ENCODE data around the gene NISCH.
A peak's percentile ranks its signal among the peaks of the same experiment; 100 is the strongest.
"Not testable (repeated sequence)": the region's sequence is repeated elsewhere in the genome, so short reads cannot be mapped to it uniquely, and the experiment has no call there.

The NISCH gene

DNA sequence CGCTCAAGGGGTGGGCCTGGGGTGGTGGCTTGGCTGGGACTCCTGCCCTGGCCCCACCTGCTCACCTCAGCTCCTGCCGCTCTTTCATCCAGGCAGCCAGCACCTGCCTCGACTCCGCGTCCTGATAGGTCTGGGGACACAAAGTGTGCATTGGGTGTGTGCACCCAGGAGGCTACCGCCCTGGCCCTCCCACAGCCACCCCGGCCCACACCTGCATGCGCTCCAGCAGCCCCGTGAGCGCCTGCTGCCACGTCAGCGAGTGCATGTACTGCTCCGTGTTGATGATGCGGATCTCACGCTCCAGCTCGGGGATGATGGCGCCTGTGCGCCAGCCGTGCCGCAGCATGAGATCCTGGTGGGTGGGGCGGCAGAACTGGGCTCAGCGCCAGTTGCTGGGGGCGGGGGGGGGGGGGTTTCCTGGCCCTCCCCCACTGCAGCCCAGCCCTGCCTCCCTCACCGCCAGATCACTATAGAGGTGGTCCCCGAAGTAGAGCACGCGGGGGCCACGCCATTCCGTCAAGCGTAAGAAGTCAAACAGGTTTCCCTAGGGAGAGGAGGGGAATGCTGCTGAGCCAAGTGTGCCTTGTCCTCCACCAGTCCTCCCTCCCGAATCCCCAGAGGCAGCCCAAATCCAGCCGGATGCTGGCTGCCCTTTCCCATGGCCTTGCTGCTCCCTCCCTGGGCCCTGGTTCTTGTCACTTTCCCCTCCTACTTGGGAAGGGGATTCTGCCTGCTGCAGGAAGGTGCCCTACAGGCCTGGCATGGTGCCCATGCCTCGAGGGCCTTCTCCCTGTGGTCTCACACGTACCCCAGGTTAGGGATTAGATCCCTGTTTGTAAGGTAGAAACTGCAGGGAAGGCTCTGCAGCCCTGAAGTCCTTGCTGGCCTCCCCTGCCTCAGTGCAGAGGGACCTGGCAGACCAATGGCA, 69.6 kb downstream of the NISCH start:
- no peak overlapping the region for H3K4me3 Mint-ChIP-seq
- H3K36me3 Mint-ChIP-seq (ENCODE audit: low read depth): peaks cover 24% of the 10 kb centered on the region
- no peak overlapping the region for H3K27ac Mint-ChIP-seq
- H3K4me1 Mint-ChIP-seq (ENCODE audit: low read depth): no peaks in the 10 kb centered on the region
- no peaks in the 10 kb centered on the region for H3K27me3 Mint-ChIP-seq
- H3K9me3 Mint-ChIP-seq: no peaks in the 10 kb centered on the region

DNA sequence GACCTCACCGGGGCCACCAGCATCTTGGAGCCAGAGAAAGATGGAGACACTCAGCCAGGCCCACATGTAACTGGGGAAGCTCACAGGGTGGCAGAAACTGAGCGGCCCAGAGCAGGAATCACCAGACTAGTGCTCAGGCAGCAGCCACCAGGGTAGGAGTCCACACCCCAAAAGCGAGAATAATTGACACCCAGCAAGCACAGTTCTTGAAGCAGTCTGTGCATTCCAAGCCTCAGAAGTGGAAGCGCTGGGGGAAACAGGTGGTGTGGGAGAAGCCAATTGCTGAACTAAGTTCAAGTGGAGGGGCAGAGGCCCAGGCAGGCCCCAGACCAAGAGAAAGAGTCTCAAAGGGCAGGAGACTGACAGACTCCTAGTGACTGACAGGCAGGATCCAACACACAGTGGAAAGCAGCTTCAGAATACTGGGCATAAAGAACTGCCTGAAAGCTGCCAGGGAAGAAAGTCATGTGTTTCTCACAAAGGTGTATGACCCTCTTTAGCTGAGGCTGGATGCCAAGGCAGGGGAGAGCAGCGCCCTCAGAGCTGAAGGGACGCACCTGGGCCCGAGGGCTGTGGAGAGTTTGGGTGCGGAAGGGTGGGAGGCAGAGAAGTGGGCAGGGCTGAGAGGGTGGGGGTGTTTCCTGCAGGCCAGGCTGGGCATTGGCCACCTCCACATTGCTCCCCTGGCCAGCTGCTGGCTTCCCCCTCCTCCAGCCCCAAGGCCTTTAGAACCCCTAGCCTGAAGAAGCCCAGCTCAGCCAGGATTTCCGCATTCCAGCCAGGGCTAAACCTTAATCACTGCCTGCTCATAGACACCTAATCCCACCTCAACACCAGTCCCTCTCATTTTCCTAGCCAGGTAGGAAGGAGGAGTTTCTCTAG, 70.5 kb downstream of the NISCH start:
- Mint-ChIP-seq H3K4me1 (ENCODE audit: low read depth) (no peaks in the 10 kb centered on the region), H3K27me3 (no peaks in the 10 kb centered on the region), H3K36me3 (ENCODE audit: low read depth) (peaks cover 24% of the 10 kb centered on the region), H3K9me3 (no peaks in the 10 kb centered on the region), H3K27ac (no peak overlapping the region), H3K4me3 (no peak overlapping the region)

GRCh38 chr3:52526671-52527038, 71.3 kb downstream of the NISCH start:
- not testable (repeated sequence) for H3K27ac Mint-ChIP-seq; H3K4me3 Mint-ChIP-seq; H3K9me3 Mint-ChIP-seq; H3K4me1 Mint-ChIP-seq (ENCODE audit: low read depth); H3K27me3 Mint-ChIP-seq
- H3K36me3 Mint-ChIP-seq (ENCODE audit: low read depth): peaks cover 24% of the 10 kb centered on the region

DNA sequence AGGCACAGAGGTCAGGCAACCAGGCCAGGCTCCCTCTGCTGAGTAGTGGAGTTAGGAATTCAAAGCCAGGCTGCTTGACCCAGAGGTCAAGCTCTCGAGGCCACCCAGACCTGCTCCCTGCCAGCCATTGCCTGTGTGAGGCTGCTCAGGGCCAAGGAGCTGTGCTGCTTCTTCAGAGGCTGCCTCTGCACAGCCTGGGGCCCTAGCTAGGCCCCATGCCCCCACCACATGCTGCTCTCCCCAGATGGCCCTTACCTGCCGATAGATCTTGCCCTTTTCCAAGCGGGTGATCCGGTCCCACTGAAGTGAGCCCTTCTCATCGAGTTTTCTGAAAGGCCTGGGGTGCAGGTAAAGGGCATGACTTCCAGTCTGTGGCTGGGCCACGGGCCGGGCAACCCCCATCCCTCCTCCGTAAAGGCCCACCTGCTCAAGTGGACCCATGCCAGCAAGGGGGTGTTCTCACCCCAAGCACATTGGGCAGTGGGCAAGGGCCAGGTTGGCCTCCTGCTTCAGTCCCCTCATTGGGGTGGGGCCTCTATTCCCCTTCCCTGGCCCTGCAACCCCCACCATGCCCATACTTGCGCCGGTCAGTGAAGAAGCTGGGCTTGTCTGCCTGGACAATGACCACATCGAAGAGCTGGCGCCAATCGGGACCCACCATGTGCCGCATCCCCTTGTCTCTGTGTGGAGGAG, 71.8 kb downstream of the NISCH start:
- Mint-ChIP-seq H3K4me3 (no peak overlapping the region), H3K4me1 (ENCODE audit: low read depth) (peaks cover 3% of the 10 kb centered on the region), H3K27me3 (no peaks in the 10 kb centered on the region), H3K27ac (no peak overlapping the region), H3K9me3 (no peaks in the 10 kb centered on the region), H3K36me3 (ENCODE audit: low read depth) (peaks cover 24% of the 10 kb centered on the region)

DNA sequence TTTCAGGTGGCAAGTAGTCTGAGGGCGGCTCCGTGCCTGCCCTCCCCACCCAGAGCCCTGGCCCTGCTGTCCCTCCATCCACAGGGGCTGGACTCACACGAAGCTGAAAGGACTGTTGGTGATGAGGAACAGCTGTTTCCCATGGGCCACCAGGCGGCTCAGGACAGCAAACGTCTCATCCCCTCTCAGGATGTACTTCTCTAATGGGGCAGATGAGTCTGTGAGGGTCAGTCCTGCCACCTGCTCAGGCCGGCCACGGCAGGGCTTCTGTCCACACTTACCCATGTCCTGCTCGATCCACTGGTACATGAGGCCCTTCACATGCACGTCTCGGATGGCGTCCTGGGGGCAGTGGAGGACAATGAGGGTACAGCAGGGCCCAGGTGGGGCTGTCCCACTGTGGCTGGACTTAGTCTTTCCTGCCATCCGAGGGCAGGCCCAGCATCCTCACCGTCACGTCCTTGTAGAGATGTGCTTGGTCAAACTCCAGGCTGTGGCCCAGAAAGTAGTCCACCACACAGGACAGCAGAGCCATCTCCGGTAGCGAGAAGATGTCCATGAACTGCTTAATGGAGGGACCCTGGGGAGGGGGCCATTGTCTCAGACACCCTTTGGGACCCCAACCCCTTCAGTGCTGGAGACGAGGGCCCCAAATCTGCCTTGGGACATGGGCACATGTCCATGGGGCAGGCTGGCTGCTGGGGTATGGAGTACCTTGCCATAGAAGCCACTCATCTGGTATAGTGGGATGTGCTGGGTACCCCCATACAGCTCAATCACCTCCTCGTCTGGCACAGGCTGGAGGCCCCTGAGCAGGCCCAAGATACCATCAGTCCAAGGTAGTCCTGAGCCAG, 72.6 kb downstream of the NISCH start:
- Mint-ChIP-seq H3K27ac (no peak overlapping the region), H3K27me3 (no peaks in the 10 kb centered on the region), H3K9me3 (no peaks in the 10 kb centered on the region), H3K4me1 (ENCODE audit: low read depth) (peaks cover 8% of the 10 kb centered on the region), H3K4me3 (no peak overlapping the region), H3K36me3 (ENCODE audit: low read depth) (peaks cover 24% of the 10 kb centered on the region)

- no peak overlapping the region for H3K4me3 Mint-ChIP-seq
- H3K27me3 Mint-ChIP-seq: no peaks in the 10 kb centered on the region
- no peak overlapping the region for H3K27ac Mint-ChIP-seq
- no peaks in the 10 kb centered on the region for H3K9me3 Mint-ChIP-seq
- peaks cover 24% of the 10 kb centered on the region for H3K36me3 Mint-ChIP-seq (ENCODE audit: low read depth)
- H3K4me1 Mint-ChIP-seq (ENCODE audit: low read depth): peaks cover 8% of the 10 kb centered on the region
Observed at GRCh38 chr3:52528586-52529375, 73.4 kb downstream of the NISCH start.

- Mint-ChIP-seq H3K27ac (no peak overlapping the region), H3K4me1 (ENCODE audit: low read depth) (peaks cover 12% of the 10 kb centered on the region), H3K4me3 (no peak overlapping the region), H3K27me3 (no peaks in the 10 kb centered on the region), H3K36me3 (ENCODE audit: low read depth) (peaks cover 17% of the 10 kb centered on the region), H3K9me3 (no peaks in the 10 kb centered on the region)
Observed at GRCh38 chr3:52529376-52530333, 74.3 kb downstream of the NISCH start.

DNA sequence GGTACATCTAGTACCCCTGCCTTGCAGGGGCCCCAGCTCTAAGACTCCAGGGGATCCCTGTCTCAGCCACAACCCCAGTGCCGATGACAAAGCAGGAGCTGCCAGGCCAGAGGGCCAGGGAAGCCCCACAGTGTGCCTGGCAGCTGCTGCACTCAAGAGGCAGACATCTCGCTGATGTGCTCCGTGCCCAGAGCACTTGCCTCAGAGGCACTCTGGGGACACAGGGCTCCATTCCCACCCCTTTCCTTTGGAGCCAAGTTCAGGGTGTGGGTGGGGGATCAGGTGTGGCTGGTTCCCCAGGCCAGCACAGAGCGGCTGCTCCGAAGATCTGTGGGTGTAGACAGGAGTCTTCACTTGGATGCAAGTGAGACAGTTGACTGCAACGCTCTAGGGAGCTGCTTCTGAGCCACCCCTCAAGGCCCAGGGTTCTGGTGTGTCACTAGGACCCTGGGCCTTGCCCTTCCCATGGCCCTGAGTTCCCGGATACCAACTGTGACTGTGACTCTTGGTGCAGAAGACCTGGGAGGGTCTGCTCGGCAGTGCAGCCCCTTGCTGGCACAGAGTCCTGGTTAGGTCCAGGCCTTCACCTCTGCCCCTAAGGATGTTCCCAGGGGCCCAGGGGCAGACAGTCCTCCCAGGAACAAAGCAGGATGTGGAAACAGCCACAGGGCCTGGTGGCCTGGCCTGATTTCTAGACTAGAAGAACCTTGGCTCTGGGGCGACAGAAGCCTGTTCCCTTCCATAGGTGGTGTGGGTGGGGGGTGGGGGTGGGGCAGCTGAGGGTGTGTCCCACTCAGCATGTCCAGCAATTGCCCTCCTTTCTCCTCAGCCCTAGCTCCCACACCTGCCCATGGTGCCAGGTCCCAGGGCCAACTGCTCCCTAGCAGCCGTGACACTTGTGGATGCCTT, 75.8 kb downstream of the NISCH start:
- H3K4me1 Mint-ChIP-seq (ENCODE audit: low read depth): peaks cover 19% of the 10 kb centered on the region
- H3K9me3 Mint-ChIP-seq: no peaks in the 10 kb centered on the region
- H3K27me3 Mint-ChIP-seq: no peaks in the 10 kb centered on the region
- no peak overlapping the region for H3K4me3 Mint-ChIP-seq
- no peak overlapping the region for H3K27ac Mint-ChIP-seq
- peaks cover 7% of the 10 kb centered on the region for H3K36me3 Mint-ChIP-seq (ENCODE audit: low read depth)

GRCh38 chr3:52531860-52532516, 76.6 kb downstream of the NISCH start:
- Mint-ChIP-seq H3K27ac (no peak overlapping the region), H3K27me3 (no peaks in the 10 kb centered on the region), H3K4me1 (ENCODE audit: low read depth) (peaks cover 21% of the 10 kb centered on the region), H3K9me3 (no peaks in the 10 kb centered on the region), H3K36me3 (ENCODE audit: low read depth) (peaks cover 11% of the 10 kb centered on the region), H3K4me3 (peak overlapping the region; percentile 87)

- H3K27ac Mint-ChIP-seq: peak overlapping the region; percentile 45
- H3K9me3 Mint-ChIP-seq: no peaks in the 10 kb centered on the region
- peaks cover 23% of the 10 kb centered on the region for H3K4me1 Mint-ChIP-seq (ENCODE audit: low read depth)
Observed at GRCh38 chr3:52532517-52532837, 77.1 kb downstream of the NISCH start.

DNA sequence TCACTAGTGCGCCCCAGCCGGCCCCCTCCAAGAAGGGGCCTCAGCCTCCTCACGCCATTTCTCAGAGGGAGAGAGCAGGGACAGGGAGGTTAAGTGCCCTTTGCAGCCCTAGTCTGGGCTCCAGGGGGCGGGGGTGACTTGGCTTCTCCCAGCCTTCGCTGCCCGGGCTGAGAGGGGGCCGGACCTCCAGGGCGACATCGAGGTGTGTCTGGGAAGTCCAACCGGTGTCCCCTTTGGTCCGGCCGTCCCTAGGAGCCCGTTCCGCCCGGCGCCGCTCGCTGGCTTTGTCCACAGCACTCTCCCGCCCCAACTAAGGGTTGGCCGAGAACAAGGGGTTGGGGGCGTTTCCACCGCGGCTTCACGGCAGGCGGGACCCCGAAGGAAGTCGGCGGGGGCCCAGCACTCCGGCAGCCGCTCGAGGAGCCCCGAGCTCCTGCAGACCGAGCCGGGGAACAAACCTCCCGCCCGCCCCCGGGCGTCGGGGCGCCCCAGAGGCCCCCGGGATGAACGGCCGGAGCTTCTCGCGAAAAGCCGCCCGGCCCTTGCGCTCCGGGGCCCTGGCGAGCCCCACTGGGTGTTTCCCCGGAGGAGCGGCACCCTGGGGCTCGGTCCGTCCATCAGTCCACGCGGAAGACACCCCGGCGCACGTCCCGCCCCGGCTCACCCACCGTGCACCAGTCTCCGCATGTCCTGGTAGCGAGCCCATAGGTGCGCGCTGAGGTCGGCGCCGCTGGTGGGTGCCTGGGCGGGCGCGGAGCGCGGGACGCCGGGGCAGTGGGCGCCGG, 77.6 kb downstream of the NISCH start:
- Mint-ChIP-seq H3K9me3 (no peaks in the 10 kb centered on the region), H3K36me3 (ENCODE audit: low read depth) (peaks cover 16% of the 10 kb centered on the region)

More at GRCh38 chr3:52532517-52532837, 77.1 kb downstream of the NISCH start:
- Mint-ChIP-seq H3K36me3 (ENCODE audit: low read depth) (peaks cover 13% of the 10 kb centered on the region), H3K4me3 (peak overlapping the region; percentile 87), H3K27me3 (no peaks in the 10 kb centered on the region)

More for the DNA sequence above, 77.6 kb downstream of the NISCH start:
- H3K27me3 Mint-ChIP-seq: no peaks in the 10 kb centered on the region
- H3K4me3 Mint-ChIP-seq: peak overlapping the region; percentile 87
- H3K27ac Mint-ChIP-seq: peak overlapping the region; percentile 45
- peaks cover 29% of the 10 kb centered on the region for H3K4me1 Mint-ChIP-seq (ENCODE audit: low read depth)

Data from stimulated activated naive CD8-positive, alpha-beta T cell treated with anti-CD3 and anti-CD28 coated beads, Interleukin-15, Interleukin-2, amounts not matched to agents 100 ng/mL and 50 ng/mL, for 24 hours (primary cell).